ENCODE results near the gene APOC4.

DNA sequence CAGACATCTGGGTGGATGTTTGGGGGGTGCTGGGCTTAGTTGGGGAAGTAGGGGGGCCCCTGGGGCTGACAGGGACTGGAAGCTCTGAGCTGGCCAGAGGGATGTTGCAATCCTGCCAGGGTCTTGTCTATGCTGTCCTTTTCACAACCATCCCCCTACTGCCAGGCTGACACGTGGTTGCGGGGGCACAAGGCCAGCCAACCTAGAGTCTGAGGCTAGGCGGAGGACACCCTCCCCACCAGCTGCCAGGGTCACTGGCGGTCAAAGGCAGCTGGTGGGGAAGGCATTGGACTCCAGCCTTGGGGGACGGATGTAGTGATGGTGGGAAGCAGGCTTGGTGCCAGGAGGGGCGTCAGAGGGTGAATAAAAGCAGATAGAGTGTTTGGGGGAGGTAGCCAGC lies 29.2 kb upstream of the APOC4 start:
- TF ChIP-seq, protein P1, sequence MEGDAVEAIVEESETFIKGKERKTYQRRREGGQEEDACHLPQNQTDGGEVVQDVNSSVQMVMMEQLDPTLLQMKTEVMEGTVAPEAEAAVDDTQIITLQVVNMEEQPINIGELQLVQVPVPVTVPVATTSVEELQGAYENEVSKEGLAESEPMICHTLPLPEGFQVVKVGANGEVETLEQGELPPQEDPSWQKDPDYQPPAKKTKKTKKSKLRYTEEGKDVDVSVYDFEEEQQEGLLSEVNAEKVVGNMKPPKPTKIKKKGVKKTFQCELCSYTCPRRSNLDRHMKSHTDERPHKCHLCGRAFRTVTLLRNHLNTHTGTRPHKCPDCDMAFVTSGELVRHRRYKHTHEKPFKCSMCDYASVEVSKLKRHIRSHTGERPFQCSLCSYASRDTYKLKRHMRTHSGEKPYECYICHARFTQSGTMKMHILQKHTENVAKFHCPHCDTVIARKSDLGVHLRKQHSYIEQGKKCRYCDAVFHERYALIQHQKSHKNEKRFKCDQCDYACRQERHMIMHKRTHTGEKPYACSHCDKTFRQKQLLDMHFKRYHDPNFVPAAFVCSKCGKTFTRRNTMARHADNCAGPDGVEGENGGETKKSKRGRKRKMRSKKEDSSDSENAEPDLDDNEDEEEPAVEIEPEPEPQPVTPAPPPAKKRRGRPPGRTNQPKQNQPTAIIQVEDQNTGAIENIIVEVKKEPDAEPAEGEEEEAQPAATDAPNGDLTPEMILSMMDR (IDR thresholded peaks at IDR 0.05; ENCODE audit: low read length): no peak
- TF ChIP-seq EZH2 (optimal IDR thresholded peaks at IDR 0.05; ENCODE audit: low read depth, low read length) (no peak), EZH2phosphoT487 (IDR thresholded peaks at IDR 0.05; ENCODE audit: low read length) (no peak)
